ENCODE results near the gene TRIM40.
"Not testable (repeated sequence)": the region's sequence is repeated elsewhere in the genome, so short reads cannot be mapped to it uniquely, and the experiment has no call there.

Gene TRIM40

DNA sequence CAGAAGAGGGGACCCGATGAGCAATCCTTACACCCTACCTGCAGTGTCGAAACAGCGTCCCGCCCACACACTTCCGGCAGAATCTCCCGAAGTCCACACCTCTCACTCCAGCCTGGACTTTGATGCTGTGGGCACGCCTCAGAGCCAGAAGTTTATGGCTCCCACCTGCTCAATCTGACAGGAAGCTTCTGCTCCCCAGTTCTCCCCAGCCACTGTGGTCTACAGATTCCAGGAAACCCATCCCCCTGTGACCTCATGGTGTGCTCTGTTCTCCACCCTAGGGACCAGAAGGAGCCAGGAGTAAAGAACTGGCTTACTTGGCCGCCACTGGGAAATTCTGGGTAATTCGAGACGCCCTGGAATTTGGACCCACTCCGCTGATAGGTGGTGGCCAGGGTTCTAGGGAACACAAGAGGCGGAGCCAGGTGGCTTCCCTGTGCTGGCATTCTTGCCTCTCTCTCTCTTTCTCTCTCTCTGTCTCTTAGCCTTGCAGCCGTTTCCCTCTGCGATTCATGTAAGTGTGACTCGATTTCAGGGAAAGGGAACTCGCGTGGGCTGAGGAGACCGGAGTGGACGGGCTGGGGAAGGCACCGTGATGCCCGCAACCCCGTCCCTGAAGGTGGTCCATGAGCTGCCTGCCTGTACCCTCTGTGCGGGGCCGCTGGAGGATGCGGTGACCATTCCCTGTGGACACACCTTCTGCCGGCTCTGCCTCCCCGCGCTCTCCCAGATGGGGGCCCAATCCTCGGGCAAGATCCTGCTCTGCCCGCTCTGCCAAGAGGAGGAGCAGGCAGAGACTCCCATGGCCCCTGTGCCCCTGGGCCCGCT, 27.4 kb downstream of the TRIM40 start, which contains the start of gene TRIM15:
Gene TRIM15, plus strand, starts transcription at position 457 of the 828 bp plus-strand sequence. Its CDS starts 139 bp downstream, at position 596.
- Histone ChIP-seq H4K20me1 (ENCODE audit: insufficient read depth) (no peaks in the 10 kb centered on the region), H3K4me2 (no peak within 1 kb of the TSS), H3K27ac (no peak within 1 kb of the TSS), H3K27me3 (ENCODE audit: insufficient read depth, low read depth) (no peaks in the 10 kb centered on the region), H3K4me1 (ENCODE audit: low read depth, poor library complexity, severe bottlenecking) (no peaks in the 10 kb centered on the region), H3K36me3 (ENCODE audit: insufficient read depth) (no peaks in the 10 kb centered on the region), H3K4me3 (IDR thresholded peaks at IDR 0.05; ENCODE audit: insufficient read depth, low read depth, low read length) (no peak within 1 kb of the TSS), H3K79me2 (ENCODE audit: insufficient read depth, low read depth) (no peaks in the 10 kb centered on the region), H2AFZ (ENCODE audit: low read depth) (no peak within 1 kb of the TSS), H3K9ac (no peak within 1 kb of the TSS)
- TF ChIP-seq, protein P1, sequence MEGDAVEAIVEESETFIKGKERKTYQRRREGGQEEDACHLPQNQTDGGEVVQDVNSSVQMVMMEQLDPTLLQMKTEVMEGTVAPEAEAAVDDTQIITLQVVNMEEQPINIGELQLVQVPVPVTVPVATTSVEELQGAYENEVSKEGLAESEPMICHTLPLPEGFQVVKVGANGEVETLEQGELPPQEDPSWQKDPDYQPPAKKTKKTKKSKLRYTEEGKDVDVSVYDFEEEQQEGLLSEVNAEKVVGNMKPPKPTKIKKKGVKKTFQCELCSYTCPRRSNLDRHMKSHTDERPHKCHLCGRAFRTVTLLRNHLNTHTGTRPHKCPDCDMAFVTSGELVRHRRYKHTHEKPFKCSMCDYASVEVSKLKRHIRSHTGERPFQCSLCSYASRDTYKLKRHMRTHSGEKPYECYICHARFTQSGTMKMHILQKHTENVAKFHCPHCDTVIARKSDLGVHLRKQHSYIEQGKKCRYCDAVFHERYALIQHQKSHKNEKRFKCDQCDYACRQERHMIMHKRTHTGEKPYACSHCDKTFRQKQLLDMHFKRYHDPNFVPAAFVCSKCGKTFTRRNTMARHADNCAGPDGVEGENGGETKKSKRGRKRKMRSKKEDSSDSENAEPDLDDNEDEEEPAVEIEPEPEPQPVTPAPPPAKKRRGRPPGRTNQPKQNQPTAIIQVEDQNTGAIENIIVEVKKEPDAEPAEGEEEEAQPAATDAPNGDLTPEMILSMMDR (conservative IDR thresholded peaks at IDR 0.05; ENCODE audit: low read depth, low read length) = no peak

DNA sequence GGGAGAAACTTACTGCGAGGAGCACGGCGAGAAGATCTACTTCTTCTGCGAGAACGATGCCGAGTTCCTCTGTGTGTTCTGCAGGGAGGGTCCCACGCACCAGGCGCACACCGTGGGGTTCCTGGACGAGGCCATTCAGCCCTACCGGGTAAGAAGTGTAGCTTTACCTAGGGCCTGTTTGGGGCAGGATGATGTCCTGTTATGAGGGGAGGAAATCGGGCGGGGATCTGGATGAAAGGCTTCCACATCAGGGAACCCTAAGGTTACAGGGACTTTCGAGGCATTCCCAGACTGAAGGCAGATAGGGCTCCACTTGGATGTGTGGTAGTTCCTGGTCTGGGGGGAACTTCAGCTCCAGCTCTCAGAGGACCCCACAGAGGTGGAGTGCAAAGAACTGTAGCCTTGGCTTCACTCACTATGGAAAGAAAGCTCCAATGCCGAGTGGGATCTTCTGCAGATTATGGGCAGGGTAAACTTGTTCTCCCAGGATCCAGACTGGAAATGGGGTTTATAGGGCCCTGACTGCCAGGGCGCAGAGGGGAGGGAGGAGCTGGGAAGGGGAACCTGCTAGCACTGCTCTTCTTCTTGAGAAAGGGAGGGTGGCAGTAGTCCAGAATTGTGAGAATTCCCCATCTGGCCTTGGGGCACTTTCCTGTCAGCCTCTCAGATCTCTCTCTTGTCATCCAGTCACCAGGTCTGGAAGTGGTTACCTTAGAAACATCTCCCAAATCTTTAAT, 28.1 kb downstream of the TRIM40 start:
- H3K27ac ChIP-seq = no peak overlapping the region
- no peaks in the 10 kb centered on the region for H3K36me3 ChIP-seq (ENCODE audit: insufficient read depth)
- no peak overlapping the region for H3K9ac ChIP-seq
- H2AFZ ChIP-seq (ENCODE audit: low read depth) = no peak overlapping the region
- no peak overlapping the region for H3K4me2 ChIP-seq
- TF ChIP-seq, protein P1 (conservative IDR thresholded peaks at IDR 0.05; ENCODE audit: low read depth, low read length) = no peak
- no peaks in the 10 kb centered on the region for H3K79me2 ChIP-seq (ENCODE audit: insufficient read depth, low read depth)
- H3K4me3 ChIP-seq (IDR thresholded peaks at IDR 0.05; ENCODE audit: insufficient read depth, low read depth, low read length) = no peak overlapping the region
- H3K27me3 ChIP-seq (ENCODE audit: insufficient read depth, low read depth) = no peaks in the 10 kb centered on the region
- no peaks in the 10 kb centered on the region for H3K4me1 ChIP-seq (ENCODE audit: low read depth, poor library complexity, severe bottlenecking)
- no peaks in the 10 kb centered on the region for H4K20me1 ChIP-seq (ENCODE audit: insufficient read depth)

GRCh38 chr6:30164714-30165113, 28.8 kb downstream of the TRIM40 start:
- no peak overlapping the region for H3K4me3 ChIP-seq (IDR thresholded peaks at IDR 0.05; ENCODE audit: insufficient read depth, low read depth, low read length)
- TF ChIP-seq, protein P1 (conservative IDR thresholded peaks at IDR 0.05; ENCODE audit: low read depth, low read length) = no peak
- no peaks in the 10 kb centered on the region for H3K27me3 ChIP-seq (ENCODE audit: insufficient read depth, low read depth)
- no peaks in the 10 kb centered on the region for H3K4me1 ChIP-seq (ENCODE audit: low read depth, poor library complexity, severe bottlenecking)
- H3K79me2 ChIP-seq (ENCODE audit: insufficient read depth, low read depth) = no peaks in the 10 kb centered on the region
- no peak overlapping the region for H3K4me2 ChIP-seq
- H4K20me1 ChIP-seq (ENCODE audit: insufficient read depth) = no peaks in the 10 kb centered on the region
- H2AFZ ChIP-seq (ENCODE audit: low read depth) = no peak overlapping the region
- no peaks in the 10 kb centered on the region for H3K36me3 ChIP-seq (ENCODE audit: insufficient read depth)
- no peak overlapping the region for H3K9ac ChIP-seq
- H3K27ac ChIP-seq = no peak overlapping the region

DNA sequence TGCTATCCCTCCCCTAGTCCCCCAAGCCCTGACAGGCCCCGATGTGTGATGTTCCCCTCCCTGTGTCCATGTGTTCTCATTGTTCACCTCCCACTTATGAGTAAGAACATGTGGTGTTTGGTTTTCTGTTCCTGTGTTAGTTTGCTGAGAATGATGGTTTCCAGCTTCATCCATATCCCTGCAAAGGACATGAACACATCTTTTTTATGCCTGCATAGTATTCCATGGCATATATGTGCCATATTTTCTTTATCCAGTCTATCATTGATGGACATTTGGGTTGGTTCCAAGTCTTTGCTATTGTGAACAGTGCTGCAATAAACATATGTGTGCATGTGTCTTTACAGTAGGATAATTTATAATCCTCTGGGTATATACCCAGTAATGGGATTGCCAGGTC, 29.3 kb downstream of the TRIM40 start:
- not testable (repeated sequence) for H3K79me2 ChIP-seq (ENCODE audit: insufficient read depth, low read depth); H3K27ac ChIP-seq; H3K4me3 ChIP-seq (IDR thresholded peaks at IDR 0.05; ENCODE audit: insufficient read depth, low read depth, low read length); H3K36me3 ChIP-seq (ENCODE audit: insufficient read depth); H3K27me3 ChIP-seq (ENCODE audit: insufficient read depth, low read depth); H2AFZ ChIP-seq (ENCODE audit: low read depth); H3K4me2 ChIP-seq; H3K9ac ChIP-seq; H3K4me1 ChIP-seq (ENCODE audit: low read depth, poor library complexity, severe bottlenecking); H4K20me1 ChIP-seq (ENCODE audit: insufficient read depth)
